ENCODE measurements around the gene TUBB4A.

- TF ChIP-seq POLR2A (IDR thresholded peaks at IDR 0.05) (no peak), CTCF (IDR thresholded peaks at IDR 0.05) (no peak), EP300 (IDR thresholded peaks at IDR 0.05) (no peak)
Measured at GRCh38 chr19:6518145-6518911, 16.2 kb upstream of the TUBB4A start.
